AG08395 (cell line): ENCODE results near the gene C5AR1.
"Not testable (repeated sequence)": the region's sequence is repeated elsewhere in the genome, so short reads cannot be mapped to it uniquely, and the experiment has no call there.

Source experiments
- DNase-seq: peaks from one replicate; pipeline ENCODE4 v3.0.0; 2012; ENCODE audit warnings: mixed read lengths, low spot score

The C5AR1 gene

DNA sequence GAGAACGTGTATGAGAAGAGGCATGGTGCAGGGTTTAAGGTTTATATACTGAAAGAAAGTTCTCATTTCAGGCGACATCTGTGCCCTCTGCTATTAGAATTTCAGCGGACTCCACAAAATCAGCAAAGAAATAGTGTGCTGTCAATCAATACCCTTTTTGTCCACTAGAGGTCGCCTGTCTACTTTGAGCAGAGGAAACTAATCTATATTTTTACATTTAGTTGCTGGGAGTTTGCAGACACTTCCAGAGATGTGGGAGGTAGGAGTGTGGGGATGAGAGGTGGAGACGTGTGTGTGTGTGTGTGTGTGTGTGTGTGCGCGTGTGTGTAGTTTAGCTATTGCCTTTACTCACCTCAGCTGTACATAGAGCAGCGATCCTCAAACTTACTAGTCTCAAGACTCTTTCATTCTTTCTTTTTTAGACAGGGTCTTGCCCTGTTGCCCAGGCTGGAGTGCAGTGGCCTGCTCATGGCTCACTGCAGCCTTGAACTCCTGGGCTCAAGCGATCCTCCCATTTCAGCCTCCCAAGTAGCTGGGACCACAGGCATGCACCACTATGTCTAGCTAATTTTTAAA lies 25.2 kb upstream of the C5AR1 start:
- DNase-seq, result peak; percentile 55

DNA sequence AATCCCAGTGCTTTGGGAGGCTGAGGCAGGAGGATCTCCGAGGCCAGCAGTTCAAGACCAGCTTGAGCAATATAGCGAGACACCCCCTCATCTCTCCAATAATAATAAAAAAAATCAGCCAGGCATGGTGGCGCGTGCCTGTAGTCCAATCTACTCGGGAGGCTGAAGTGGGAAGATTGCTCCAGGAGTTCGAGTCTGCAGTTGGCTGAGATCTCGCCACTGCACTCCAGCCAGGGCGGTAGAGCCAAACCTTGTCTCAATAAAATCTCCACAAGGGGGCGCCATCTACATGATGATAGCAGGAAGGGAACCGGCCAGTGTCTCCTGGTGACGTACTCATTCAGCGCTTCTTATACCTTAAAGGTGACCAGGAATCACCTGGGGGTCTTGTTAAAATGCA lies 13.6 kb upstream of the C5AR1 start:
- DNase-seq, result peak; percentile 75

DNA sequence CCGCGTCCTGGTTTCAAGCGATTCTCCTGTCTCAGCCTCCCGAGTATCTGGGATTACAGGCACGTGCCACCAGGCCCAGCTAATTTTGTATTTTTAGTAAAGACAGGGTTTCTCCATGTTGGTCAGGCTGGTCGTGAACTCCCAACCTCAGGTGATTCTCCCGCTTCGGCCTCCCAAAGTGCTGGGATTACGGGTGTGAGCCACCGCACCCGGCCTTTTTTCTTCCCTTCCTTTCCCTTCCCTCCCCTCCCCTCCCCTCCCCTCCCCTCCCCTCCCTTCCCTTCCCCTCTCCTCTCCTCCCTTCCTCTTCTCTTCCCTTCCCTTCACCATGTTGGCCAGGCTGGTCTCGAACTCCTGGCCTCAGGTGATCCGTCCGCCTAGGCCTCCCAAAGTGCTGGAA lies 8.8 kb upstream of the C5AR1 start:
- DNase-seq, result not testable (repeated sequence)

DNA sequence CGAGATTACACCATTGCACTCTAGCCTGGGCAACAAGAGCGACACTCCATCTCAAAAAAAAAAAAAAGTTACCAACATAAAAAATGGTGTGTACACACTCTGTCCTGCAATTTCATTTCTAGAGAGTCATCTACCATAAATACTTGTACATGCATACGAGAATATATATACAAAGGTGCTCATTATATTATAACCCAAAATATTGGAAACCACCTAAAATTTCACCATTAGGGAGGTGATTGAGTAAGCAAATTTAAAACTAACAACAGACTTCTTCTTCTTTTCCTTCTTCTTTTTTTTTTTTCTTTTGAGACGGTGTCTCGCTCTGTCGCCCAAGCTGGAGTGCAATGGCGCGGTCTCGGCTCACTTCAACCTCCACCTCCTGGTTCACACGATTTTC lies 7.4 kb upstream of the C5AR1 start:
- DNase-seq, result no peak

DNA sequence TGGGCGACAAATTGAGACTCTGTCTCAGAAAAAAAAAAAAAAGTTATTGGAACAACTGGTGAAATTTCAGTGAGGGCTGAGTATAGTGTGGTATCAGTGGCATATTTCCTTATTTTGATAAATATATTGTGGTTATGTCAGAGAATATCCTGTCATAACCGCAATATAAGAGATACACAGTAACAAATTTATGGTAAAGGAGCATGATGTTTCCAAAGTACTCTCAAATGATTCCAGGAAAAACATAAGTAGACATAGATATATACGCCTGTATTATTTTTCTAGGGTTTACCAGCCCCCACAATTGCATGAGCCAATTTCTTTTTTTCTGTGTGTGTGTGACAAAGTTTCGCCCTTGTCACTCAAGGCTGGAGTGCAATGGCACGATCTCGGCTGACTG lies 5.7 kb upstream of the C5AR1 start:
- no peak for DNase-seq

DNA sequence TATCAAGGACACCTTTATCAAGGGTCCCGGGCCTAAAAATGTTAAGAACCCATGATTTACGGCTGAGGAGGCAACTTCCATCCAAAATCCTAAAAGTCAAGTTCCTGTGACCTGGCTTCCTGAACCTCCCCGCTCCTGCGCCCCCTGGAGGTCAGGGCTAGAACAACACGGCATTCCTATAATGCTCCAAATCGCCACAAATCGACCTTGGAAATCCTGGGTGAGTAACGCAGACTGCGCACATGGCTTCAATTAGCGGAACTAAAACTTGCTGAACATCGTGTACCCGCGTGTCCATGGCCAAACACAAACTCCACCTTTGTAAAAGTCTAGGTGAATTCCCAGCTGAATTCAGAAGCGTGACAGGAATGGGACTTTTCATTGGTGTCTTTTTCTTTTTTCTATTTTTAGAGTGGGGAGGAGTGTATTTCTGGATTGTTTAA lies 4.3 kb upstream of the C5AR1 start:
- peak; percentile 91 for DNase-seq

DNA sequence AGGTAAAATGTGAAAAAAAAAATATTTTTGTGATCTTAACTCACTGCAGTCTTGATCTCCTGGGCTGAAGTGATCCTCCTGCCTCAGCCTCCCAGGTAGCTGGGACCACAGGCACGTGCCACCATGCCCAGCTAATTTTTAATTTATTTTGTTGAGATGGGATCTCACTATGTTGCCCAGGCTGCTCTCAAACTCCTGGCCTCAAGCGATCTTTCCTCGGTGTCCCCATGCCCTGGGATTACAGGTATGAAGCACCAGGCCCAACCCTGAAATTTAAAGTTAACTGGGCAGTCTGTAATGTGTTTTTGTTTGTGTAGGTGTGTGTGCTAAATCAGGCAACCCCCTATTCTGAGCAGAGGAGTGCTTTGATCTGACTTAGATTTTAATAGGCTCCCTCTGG lies 3.4 kb upstream of the C5AR1 start:
- no peak for DNase-seq

DNA sequence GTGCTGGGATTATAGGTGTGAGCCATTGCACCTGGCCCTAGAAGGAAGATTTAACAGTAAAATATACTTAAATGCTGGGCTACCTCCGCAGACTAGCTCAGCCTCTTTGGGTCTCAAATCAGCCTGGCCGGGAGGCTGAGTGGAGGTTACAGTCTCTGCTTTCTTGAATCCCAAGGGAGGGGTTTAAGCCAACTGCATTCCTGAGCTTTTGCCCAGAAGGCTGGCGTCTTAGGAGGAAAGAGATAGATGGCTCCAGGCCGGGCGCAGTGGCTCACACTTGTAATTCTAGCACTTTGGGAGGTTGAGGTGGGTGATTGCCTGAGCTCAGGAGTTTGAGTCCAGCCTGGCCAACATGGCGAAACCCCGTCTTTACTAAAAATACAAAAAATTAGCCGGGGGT lies 623 bp upstream of the C5AR1 start:
- peak; percentile 57 for DNase-seq

DNA sequence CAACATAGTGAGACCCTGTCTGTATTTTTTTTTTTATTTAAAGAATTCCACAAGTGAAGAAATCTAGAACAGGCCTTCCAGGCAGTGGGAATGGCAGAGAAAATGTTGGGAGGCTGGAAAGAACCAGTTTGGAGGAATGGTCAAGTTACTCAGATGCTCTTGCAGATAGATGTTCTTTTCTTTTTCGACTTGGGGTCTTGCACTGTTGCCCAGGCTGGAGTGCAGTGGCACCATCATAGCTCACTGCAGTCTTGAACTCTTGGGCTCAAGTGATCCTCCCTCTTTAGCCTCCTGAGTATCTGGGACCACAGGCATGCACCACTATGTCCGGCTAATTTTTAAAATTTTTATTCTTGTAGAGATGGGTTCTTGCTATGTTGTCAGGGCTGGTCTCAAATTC lies 662 bp downstream of the C5AR1 start:
- DNase-seq, result no peak

DNA sequence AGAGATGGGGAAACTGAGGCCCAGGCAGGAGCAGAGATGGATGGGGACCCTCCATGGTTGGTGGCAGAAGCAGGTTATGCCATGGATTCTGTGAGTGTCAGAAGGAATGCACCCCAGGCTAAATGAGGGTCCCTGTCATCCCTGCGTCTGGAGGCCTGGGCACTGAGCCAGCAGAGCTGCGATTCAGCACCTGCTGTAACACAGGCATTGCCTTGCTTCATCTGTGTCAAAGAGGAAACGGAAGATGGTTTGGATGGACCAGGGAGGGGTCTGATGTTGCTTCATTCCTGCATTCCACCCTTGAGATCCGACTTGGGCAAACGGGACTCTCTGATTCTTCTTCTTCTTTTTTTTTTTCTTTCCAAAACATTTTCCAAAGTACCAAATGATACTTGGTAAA lies 1.2 kb downstream of the C5AR1 start:
- DNase-seq, result no peak

DNA sequence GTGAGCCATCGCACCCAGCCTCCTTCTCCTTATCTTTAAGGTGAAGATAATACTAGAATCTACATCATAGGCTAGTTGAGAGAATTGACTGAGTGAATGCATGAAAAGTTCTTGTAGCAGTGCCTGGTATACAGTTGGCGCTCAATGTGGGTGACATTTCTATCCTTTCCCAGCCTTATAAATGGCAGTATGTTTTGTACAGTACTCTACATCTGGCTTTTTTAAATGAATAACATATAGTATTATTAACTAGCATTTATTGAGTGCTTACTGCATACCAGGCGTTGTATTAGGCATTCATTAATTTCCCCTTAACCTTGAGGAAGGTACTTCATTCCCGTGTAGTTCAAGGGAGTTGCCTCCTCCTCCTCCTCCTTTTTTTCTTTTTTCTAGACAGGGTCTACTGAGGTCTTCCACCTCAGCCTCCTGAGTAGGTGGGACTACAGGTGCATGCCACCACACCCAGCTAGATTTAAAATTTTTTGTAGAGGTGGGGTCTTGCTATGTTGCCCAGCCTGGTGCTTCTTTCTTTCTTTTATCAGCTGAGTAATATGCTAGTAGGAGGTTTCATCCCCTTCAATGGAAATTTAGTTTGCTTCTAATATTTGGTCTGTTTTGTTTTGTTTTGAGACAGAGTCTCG lies 2.8 kb downstream of the C5AR1 start:
- DNase-seq, result no peak

DNA sequence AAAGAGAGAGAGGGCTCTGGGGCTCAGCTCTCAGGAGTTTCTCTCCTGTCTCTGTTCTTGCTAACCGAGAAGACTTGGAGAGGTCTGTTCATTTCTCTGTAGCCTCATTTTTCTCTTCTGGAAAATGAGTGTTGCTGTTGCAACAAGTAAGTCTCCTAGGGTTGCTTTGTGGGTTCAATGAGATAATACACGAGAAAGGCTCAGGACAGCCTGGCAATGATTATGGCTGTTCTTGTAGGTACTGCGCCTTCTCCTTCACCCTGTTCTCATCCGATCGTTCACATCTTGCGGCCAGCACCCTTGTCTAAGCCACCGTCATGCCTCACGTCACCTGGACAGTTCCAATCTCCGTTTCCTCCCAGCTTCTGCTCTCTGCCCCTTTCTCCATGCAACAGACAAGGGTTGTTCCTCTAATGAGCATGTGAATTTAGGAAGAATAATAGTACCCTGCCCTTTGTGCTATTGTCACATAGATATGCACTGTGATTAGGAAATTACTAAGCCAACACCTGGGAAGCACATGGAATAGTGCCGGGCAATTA lies 4.2 kb downstream of the C5AR1 start:
- DNase-seq, result no peak

DNA sequence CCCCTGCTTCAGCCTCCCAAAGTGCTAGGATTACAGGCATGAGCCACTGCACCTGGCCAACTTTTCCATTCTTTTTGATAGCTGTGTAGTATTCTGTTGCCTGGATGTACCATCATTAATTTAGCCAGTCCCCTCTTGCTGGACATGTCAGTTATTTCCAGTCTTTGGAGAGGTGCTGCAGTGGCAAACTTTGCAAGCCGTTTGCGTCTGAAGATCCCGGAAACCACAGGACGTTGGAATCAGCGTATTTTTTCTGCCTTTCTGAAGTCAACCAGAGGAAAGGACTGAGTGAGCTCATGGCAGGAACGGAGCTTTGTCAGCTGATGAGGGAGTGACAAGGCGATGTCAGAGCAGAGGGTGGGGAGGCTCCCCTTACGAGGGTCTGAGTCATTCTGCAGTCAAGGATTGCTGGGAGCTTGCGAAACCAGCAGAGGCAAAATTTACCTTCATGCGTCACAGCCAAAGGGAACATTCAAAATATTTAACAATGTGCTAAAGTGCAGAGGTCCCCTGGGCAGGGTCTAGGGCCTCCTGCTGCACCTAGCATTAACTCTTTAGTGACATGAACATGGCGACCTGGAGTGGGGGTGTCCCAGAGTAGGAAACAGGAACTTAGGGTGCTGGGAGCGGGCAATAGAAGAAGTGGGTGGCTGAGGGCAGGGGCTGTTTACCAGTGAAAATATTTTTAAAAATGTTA lies 5.6 kb downstream of the C5AR1 start:
- DNase-seq, result peak; percentile 92

DNA sequence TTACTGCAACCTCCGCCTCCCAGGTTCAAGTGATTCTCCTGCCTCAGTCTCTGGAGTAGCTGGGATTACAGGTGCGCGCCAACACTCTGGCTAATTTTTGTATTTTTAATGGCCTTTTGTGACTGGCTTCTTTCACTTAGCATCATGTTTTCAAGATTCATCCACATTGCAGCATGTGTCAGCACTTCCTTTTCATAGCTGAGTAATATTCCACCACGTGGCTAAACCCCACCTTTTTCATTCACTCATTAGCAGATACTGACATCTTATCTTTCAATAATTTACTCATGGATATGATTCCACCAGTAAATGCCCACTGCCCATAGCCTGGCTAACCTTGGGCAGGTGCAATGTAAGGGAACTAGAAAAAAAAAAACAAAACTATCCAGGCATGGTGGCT lies 6.9 kb downstream of the C5AR1 start:
- no peak for DNase-seq

DNA sequence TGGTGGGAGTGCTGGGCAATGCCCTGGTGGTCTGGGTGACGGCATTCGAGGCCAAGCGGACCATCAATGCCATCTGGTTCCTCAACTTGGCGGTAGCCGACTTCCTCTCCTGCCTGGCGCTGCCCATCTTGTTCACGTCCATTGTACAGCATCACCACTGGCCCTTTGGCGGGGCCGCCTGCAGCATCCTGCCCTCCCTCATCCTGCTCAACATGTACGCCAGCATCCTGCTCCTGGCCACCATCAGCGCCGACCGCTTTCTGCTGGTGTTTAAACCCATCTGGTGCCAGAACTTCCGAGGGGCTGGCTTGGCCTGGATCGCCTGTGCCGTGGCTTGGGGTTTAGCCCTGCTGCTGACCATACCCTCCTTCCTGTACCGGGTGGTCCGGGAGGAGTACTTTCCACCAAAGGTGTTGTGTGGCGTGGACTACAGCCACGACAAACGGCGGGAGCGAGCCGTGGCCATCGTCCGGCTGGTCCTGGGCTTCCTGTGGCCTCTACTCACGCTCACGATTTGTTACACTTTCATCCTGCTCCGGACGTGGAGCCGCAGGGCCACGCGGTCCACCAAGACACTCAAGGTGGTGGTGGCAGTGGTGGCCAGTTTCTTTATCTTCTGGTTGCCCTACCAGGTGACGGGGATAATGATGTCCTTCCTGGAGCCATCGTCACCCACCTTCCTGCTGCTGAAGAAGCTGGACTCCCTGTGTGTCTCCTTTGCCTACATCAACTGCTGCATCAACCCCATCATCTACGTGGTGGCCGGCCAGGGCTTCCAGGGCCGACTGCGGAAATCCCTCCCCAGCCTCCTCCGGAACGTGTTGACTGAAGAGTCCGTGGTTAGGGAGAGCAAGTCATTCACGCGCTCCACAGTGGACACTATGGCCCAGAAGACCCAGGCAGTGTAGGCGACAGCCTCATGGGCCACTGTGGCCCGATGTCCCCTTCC lies 10.5 kb downstream of the C5AR1 start:
- DNase-seq, result no peak

DNA sequence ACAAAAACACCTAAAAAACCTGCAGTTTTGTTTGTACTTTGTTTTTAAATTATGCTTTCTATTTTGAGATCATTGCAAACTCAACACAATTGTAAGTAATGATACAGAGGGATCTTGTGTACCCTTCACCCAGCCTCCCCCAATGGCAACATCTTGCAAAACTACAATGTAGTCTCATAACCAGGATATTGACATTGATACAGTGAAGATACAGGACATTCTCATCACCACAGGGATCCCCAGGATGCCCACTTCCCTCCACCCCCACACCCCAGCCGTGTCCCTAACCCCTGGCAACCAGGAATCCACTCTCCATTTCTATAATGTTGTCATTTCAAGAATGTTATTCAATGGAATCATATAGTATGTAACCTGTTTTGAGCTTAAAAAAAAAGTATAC lies 12.0 kb downstream of the C5AR1 start:
- no peak for DNase-seq

DNA sequence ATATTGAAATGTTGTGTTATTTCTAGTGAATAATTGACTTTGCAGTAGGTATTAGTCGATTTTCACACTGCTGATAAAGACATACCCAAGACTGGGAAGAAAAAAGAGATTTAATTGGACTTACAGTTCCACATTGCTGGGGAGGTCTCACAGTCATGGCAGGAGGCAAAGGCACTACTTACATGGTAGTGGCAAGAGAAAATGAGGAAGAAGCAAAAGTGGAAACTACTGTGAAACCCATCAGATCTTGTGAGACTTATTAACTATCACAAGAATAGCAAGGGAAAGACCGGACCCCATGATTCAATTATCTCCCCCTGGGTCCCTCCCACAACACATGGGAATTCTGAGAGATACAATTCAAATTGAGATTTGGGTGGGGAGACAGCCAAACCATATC lies 12.4 kb downstream of the C5AR1 start:
- no peak for DNase-seq

DNA sequence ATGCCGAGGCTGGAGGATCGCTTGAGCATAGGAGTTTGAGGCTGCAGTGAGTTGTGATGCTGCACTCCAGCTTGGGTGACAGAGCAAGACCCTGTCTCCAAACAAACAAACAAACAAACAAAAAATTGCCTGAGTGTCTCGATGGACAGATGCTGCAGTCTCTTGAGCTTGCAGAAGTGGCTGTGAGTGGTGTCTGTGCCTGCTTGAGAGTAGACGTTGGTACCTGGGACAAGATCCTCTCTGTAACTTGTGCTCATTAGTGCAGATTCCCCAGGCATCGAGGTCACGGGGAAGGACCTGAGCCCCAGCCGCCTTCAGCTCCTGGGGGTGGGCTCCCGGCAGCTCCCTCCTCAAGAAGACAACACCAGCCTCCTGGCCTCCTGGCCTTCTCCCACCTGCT lies 13.7 kb downstream of the C5AR1 start:
- DNase-seq, result no peak

DNA sequence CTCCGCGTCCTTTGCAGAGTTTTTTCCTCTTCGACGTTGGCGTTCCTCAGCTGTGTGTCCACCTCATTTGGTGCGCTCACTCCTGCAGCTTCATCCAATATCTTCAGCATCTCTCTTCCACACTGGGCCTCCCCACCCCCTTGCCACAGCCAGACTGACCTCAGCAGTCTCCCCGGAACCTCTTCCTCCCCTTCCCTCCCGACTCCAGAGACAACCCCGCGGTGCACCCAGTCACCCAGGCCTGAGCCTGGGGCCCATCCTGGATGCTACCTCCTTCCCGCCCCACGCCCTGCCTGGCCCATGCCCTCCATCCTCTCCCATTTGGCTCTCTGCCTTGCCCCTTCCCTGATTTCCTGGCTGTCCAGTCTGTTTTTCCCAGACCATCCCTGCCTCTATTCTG lies 14.2 kb downstream of the C5AR1 start:
- DNase-seq, result no peak

DNA sequence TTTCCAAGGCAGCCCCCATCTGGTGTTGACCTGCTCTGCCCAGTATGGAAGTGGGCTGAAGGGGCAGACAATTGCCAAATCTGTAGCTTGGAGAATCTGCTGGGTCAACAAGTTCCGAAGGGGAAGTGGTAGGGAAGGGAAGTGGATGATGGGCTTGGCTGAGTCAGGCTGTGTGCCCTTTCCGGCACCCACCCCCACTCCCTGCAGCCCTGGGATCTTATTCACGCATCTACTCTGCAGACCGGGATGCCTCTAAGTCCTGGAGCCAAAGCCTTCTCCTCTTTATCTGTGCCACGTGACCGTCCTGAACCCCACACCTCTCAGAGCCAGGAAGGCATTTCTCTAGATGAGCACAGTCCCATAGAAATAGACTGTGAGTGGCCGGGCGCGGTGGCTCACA lies 14.8 kb downstream of the C5AR1 start:
- DNase-seq, result no peak

DNA sequence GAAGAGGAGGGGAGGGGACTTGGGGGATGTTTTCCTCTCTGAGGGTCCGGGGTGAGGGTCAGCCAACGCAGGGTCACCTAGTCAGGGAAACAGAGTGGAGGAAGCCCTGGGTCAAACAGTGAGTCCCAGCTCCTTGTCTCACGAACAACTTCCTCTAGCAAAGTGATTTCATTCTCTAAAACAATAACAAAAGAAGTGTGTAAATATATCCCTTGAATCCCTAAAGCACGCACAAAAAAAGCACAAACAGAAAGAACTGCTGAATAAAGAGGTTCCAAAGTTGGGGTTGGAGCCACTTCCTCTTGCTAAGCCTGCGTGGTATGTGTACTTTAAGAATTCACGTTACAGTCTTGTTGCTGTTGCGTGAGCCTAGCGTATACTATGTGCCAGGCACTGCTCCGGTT lies 20.8 kb downstream of the C5AR1 start:
- no peak for DNase-seq

DNA sequence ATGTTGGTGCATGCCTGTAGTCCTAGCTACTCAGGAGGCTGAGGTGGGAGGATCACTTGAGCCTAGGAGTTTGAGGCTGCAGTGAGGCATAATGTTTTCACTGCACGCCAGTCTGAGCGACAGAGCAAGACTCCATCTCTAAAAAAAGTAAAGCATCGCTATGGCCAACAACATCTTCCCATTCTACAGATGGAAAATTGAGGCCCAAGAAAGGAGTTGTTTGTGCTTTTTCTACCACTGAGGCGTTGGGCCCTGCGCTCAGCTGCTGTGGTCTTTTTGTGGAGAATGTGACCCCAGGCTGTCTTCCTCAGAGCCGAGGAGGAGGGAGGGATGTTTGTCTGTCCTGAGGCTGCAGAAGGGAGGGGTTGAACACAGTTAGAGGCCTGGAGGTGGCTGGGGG lies 21.8 kb downstream of the C5AR1 start:
- DNase-seq, result no peak
